ENCODE measurements around the gene TMPRSS4.

TMPRSS4 gene

GRCh38 chr11:118076754-118077281 lies at the start of gene TMPRSS4:
TSS of gene TMPRSS4 (plus strand) at chr11:118077078. CDS start at chr11:118077303, 225 bp downstream.
- DNase-seq, result no peak

- DNase-seq, result no peak
These were observed 49.2 kb upstream of the TMPRSS4 start for GRCh38 chr11:118027694-118028093.

GRCh38 chr11:118028626-118029025 lies 48.3 kb upstream of the TMPRSS4 start:
- no peak for DNase-seq

- no peak for DNase-seq
These were observed 43.4 kb upstream of the TMPRSS4 start for GRCh38 chr11:118033443-118033842.

GRCh38 chr11:118042141-118042540 lies 34.7 kb upstream of the TMPRSS4 start:
- DNase-seq, result no peak

GRCh38 chr11:118042796-118043195 lies 34.1 kb upstream of the TMPRSS4 start:
- no peak for DNase-seq

- no peak for DNase-seq
These were observed 31.7 kb upstream of the TMPRSS4 start for GRCh38 chr11:118045191-118045590.

GRCh38 chr11:118046051-118046963 lies 30.6 kb upstream of the TMPRSS4 start:
- no peak for DNase-seq

GRCh38 chr11:118046964-118047700 lies 29.7 kb upstream of the TMPRSS4 start:
- DNase-seq, result no peak

GRCh38 chr11:118047749-118048148 lies 29.1 kb upstream of the TMPRSS4 start:
- no peak for DNase-seq

GRCh38 chr11:118048472-118049370 lies 28.2 kb upstream of the TMPRSS4 start:
- no peak for DNase-seq

GRCh38 chr11:118049771-118050170 lies 27.1 kb upstream of the TMPRSS4 start:
- no peak for DNase-seq

- DNase-seq, result no peak
These were observed 26.5 kb upstream of the TMPRSS4 start for GRCh38 chr11:118050208-118050891.

- DNase-seq, result no peak
These were observed 25.7 kb upstream of the TMPRSS4 start for GRCh38 chr11:118051136-118051610.

- peak; percentile 53 for DNase-seq
These were observed 25.0 kb upstream of the TMPRSS4 start for GRCh38 chr11:118051611-118052461.

- DNase-seq, result no peak
These were observed 24.2 kb upstream of the TMPRSS4 start for GRCh38 chr11:118052581-118053206.

GRCh38 chr11:118054712-118055640 lies 21.9 kb upstream of the TMPRSS4 start:
- no peak for DNase-seq

GRCh38 chr11:118055966-118056365 lies 20.9 kb upstream of the TMPRSS4 start:
- DNase-seq, result no peak

- DNase-seq, result no peak
These were observed 20.1 kb upstream of the TMPRSS4 start for GRCh38 chr11:118056806-118057205.

Data from activated CD4-positive, alpha-beta T cell treated with anti-CD3 and anti-CD28 coated beads for 1 hour (primary cell).